ENCODE data around the gene TBCD. TPM values are rescaled to one million over a fixed set of nuclear protein-coding genes. Genes with fewer than 3 reads are reported as not detected.

TBCD gene
- total RNA-seq, 1 donor from 2014 or later, result 31.8 TPM

DNA sequence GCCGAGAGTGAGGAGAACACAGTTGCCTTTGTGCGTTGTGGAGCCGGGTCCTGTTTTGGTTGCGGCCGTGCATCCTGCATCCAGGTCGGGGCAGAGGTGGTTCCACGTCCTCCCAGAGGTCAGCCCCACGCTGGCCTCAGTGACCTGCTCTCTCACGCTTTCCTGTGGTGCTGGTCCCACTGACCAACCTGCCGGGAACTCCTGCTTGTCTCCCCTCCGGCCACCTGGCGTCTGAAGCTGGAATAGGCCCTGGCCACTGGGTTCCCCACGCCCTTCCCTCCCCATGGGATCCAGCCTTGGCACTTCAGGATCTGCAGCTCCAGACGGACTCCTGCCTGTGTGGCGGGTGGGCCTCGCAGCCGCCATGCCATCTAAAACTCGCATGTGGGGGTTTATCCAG, 173.5 kb downstream of the TBCD start:
- Histone ChIP-seq H3K4me3 (ENCODE audit: insufficient read depth, low read depth, low read length) (no peak overlapping the region), H3K9me3 (ENCODE audit: insufficient read depth, low read depth, low read length) (no peaks in the 10 kb centered on the region)

DNA sequence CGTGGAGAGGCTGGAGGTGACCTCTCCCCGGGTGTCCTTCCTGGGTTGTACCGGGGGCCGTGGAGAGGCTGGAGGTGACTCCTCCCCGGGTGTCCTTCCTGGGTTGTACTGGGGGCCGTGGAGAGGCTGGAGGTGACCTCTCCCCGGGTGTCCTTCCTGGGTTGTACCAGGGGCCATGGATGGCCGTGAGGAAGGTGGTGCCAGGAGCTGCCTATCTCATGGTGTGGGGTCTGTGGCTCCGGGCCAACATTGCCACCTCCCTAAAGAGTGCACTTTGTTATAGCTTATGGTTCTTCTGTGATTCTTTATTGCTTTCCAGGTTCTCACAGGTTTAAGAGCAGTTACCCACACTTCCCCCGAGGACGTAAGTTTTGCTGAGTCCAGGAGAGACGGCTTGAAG, 174.2 kb downstream of the TBCD start:
- TF ChIP-seq, protein P1, sequence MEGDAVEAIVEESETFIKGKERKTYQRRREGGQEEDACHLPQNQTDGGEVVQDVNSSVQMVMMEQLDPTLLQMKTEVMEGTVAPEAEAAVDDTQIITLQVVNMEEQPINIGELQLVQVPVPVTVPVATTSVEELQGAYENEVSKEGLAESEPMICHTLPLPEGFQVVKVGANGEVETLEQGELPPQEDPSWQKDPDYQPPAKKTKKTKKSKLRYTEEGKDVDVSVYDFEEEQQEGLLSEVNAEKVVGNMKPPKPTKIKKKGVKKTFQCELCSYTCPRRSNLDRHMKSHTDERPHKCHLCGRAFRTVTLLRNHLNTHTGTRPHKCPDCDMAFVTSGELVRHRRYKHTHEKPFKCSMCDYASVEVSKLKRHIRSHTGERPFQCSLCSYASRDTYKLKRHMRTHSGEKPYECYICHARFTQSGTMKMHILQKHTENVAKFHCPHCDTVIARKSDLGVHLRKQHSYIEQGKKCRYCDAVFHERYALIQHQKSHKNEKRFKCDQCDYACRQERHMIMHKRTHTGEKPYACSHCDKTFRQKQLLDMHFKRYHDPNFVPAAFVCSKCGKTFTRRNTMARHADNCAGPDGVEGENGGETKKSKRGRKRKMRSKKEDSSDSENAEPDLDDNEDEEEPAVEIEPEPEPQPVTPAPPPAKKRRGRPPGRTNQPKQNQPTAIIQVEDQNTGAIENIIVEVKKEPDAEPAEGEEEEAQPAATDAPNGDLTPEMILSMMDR (IDR thresholded peaks at IDR 0.05; ENCODE audit: insufficient read depth, low read depth, low read length), result no peak
- no peak for TF ChIP-seq EZH2 (IDR thresholded peaks at IDR 0.05; ENCODE audit: insufficient read depth, low read length)
- Histone ChIP-seq H3K4me3 (ENCODE audit: insufficient read depth, low read depth, low read length) (no peak overlapping the region), H3K27ac (ENCODE audit: low read depth, low read length) (no peak overlapping the region), H3K9ac (ENCODE audit: low read length) (no peak overlapping the region), H4K20me1 (ENCODE audit: insufficient read depth, low read length) (no peaks in the 10 kb centered on the region), H3K36me3 (ENCODE audit: insufficient read depth, low read length) (peaks cover 7% of the 10 kb centered on the region), H3K9me3 (ENCODE audit: insufficient read depth, low read depth, low read length) (no peaks in the 10 kb centered on the region), H3K27me3 (ENCODE audit: insufficient read depth, low read length) (no peaks in the 10 kb centered on the region), H3K4me2 (ENCODE audit: low read length) (no peak overlapping the region), H2AFZ (ENCODE audit: low read depth, low read length) (no peak overlapping the region), H3K79me2 (ENCODE audit: insufficient read depth, low read length) (no peaks in the 10 kb centered on the region), H3K4me1 (ENCODE audit: insufficient read depth, low read length) (peaks cover under 1% of the 10 kb centered on the region)
- no peaks in the 10 kb centered on the region for H3K27me3 Mint-ChIP-seq (ENCODE audit: low read depth, unreplicated experiment)
- H3K36me3 Mint-ChIP-seq (ENCODE audit: low read depth, unreplicated experiment), result peaks cover 13% of the 10 kb centered on the region
- DNase-seq (ENCODE audit: low read depth), result no peak
- FAIRE-seq, result no peak
- H3K4me1 Mint-ChIP-seq (ENCODE audit: low read depth, unreplicated experiment), result no peaks in the 10 kb centered on the region
- H3K4me3 Mint-ChIP-seq (ENCODE audit: unreplicated experiment), result no peak overlapping the region
- no peak overlapping the region for H3K27ac Mint-ChIP-seq (ENCODE audit: unreplicated experiment)
- no peaks in the 10 kb centered on the region for H3K9me3 Mint-ChIP-seq (ENCODE audit: unreplicated experiment)

More for the DNA sequence above, 173.5 kb downstream of the TBCD start:
- DNase-seq (ENCODE audit: low read depth), result no peak
- Mint-ChIP-seq H3K9me3 (ENCODE audit: unreplicated experiment) (no peaks in the 10 kb centered on the region), H3K27me3 (ENCODE audit: low read depth, unreplicated experiment) (no peaks in the 10 kb centered on the region), H3K4me1 (ENCODE audit: low read depth, unreplicated experiment) (no peaks in the 10 kb centered on the region), H3K36me3 (ENCODE audit: low read depth, unreplicated experiment) (peaks cover 14% of the 10 kb centered on the region), H3K4me3 (ENCODE audit: unreplicated experiment) (no peak overlapping the region), H3K27ac (ENCODE audit: unreplicated experiment) (no peak overlapping the region)
- no peaks in the 10 kb centered on the region for H3K79me2 ChIP-seq (ENCODE audit: insufficient read depth, low read length)
- FAIRE-seq, result no peak
- H4K20me1 ChIP-seq (ENCODE audit: insufficient read depth, low read length), result no peaks in the 10 kb centered on the region
- H3K9ac ChIP-seq (ENCODE audit: low read length), result no peak overlapping the region
- H2AFZ ChIP-seq (ENCODE audit: low read depth, low read length), result no peak overlapping the region
- no peaks in the 10 kb centered on the region for H3K27me3 ChIP-seq (ENCODE audit: insufficient read depth, low read length)
- no peak overlapping the region for H3K4me2 ChIP-seq (ENCODE audit: low read length)
- TF ChIP-seq, protein P1 (IDR thresholded peaks at IDR 0.05; ENCODE audit: insufficient read depth, low read depth, low read length), result no peak
- TF ChIP-seq EZH2 (IDR thresholded peaks at IDR 0.05; ENCODE audit: insufficient read depth, low read length), result no peak
- peaks cover 7% of the 10 kb centered on the region for H3K36me3 ChIP-seq (ENCODE audit: insufficient read depth, low read length)
- H3K27ac ChIP-seq (ENCODE audit: low read depth, low read length), result no peak overlapping the region
- no peaks in the 10 kb centered on the region for H3K4me1 ChIP-seq (ENCODE audit: insufficient read depth, low read length)

DNA sequence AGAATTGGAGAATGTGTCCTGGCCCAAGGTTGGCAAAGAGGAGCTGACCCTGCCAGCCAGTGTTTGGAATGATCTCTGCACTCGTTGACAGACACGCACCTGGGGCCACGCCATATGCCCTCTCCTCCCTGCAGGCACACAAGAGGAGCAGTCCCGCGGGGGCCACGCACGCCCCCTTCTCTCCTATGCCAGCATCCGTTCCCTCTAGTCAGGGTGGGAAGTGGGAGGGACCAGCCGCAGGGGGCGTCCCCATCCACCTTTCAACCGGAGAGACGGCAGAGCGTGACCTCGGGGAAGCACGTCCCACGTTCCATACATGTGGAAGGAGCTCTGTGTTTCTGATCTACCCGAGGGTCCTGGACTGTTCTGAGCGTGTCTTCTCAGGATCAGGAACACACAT, 174.9 kb downstream of the TBCD start:
- H3K27ac Mint-ChIP-seq (ENCODE audit: unreplicated experiment), result no peak overlapping the region

More for the DNA sequence above, 174.9 kb downstream of the TBCD start:
- Histone ChIP-seq H3K4me1 (ENCODE audit: insufficient read depth, low read length) (peaks cover 7% of the 10 kb centered on the region), H3K27ac (ENCODE audit: low read depth, low read length) (no peak overlapping the region), H3K9ac (ENCODE audit: low read length) (no peak overlapping the region), H3K36me3 (ENCODE audit: insufficient read depth, low read length) (peaks cover 7% of the 10 kb centered on the region), H3K4me3 (ENCODE audit: insufficient read depth, low read depth, low read length) (no peak overlapping the region), H3K79me2 (ENCODE audit: insufficient read depth, low read length) (no peaks in the 10 kb centered on the region), H3K4me2 (ENCODE audit: low read length) (no peak overlapping the region), H4K20me1 (ENCODE audit: insufficient read depth, low read length) (no peaks in the 10 kb centered on the region), H2AFZ (ENCODE audit: low read depth, low read length) (no peak overlapping the region), H3K27me3 (ENCODE audit: insufficient read depth, low read length) (no peaks in the 10 kb centered on the region), H3K9me3 (ENCODE audit: insufficient read depth, low read depth, low read length) (no peaks in the 10 kb centered on the region)
- DNase-seq (ENCODE audit: low read depth), result no peak
- Mint-ChIP-seq H3K4me3 (ENCODE audit: unreplicated experiment) (no peak overlapping the region), H3K27me3 (ENCODE audit: low read depth, unreplicated experiment) (no peaks in the 10 kb centered on the region), H3K4me1 (ENCODE audit: low read depth, unreplicated experiment) (peaks cover under 1% of the 10 kb centered on the region), H3K36me3 (ENCODE audit: low read depth, unreplicated experiment) (peaks cover 12% of the 10 kb centered on the region), H3K9me3 (ENCODE audit: unreplicated experiment) (no peaks in the 10 kb centered on the region)
- FAIRE-seq, result no peak
- no peak for TF ChIP-seq EZH2 (IDR thresholded peaks at IDR 0.05; ENCODE audit: insufficient read depth, low read length)
- TF ChIP-seq, protein P1 (IDR thresholded peaks at IDR 0.05; ENCODE audit: insufficient read depth, low read depth, low read length), result no peak
